Vagina (tissue), 2 donors: ENCODE results near the gene LRRC37A3. TPM values are rescaled to one million over a fixed set of nuclear protein-coding genes. Genes with fewer than 3 reads are reported as not detected.
"Not testable (repeated sequence)": the region's sequence is repeated elsewhere in the genome, so short reads cannot be mapped to it uniquely, and the experiment has no call there.

Experiments
- DNase-seq, 2 donors: peaks; one replicate each; pipeline ENCODE4 v3.0.0-alpha.2; 2017; ENCODE audit errors: extremely low spot score in 2 of 2
- H3K27ac ChIP-seq: fragments of 200-600 bp; sonication (generic); one replicate; pipeline ENCODE4 v1.5.1; 2019
- H3K27me3 ChIP-seq: fragments of 200-600 bp; sonication (generic); one replicate; pipeline ENCODE4 v1.5.1; 2019
- H3K36me3 ChIP-seq, 2 donors: fragments of 200-600 bp; sonication (generic); one replicate each; pipeline ENCODE4 v1.5.1; 2017 to 2019
- H3K4me1 ChIP-seq: fragments of 200-600 bp; sonication (generic); one replicate; pipeline ENCODE4 v1.5.1; 2019
- H3K4me3 ChIP-seq, 2 donors: fragments of 200-600 bp; sonication (generic); 1 replicate in 1 of 2; 2 replicates in 1 of 2; pipeline ENCODE4 v1.5.1; 2016 to 2019
- H3K9me3 ChIP-seq: fragments of 200-600 bp; sonication (generic); one replicate; pipeline ENCODE4 v1.5.1; 2019
- POLR2A ChIP-seq, 2 donors: fragments of 450-650 bp; IDR thresholded peaks; one replicate each; pipeline ENCODE4 v1.6.1; 2017; ENCODE audit warnings: antibody characterized with exemption in 2 of 2, mild to moderate bottlenecking in 2 of 2, moderate library complexity in 2 of 2
- POLR2AphosphoS5 ChIP-seq, 2 donors: sonication (generic); formaldehyde crosslinking; IDR thresholded peaks; one replicate each; pipeline ENCODE4 v1.9.0; 2017; ENCODE audit warnings: antibody characterized with exemption in 2 of 2, mild to moderate bottlenecking in 2 of 2, low read depth in 1 of 2; ENCODE audit not compliant: insufficient read depth in 1 of 2
- intact Hi-C: fragments of 100-400 bp; cut with DNase I; formaldehyde crosslinking; loops from one replicate; pipeline ENCODE4 v1.15.1; 2023
- total RNA-seq: library from RNA; depleted of rRNA; stranded (reverse); fragments of >200 nt; gene quantifications from one replicate; pipeline ENCODE4 v1.2.3, GENCODE V29; 2016
- TF ChIP-seq, protein P1 (sequence below), 3 experiments: fragments of 450-650 bp in 2 of 3; fragments of 200-600 bp in 1 of 3; sonication (generic) in 1 of 3; IDR thresholded peaks; one replicate each; pipeline ENCODE4 v1.5.1; 2017 to 2019; ENCODE audit warnings: antibody characterized with exemption in 3 of 3, mild to moderate bottlenecking in 2 of 3, moderate library complexity in 2 of 3

LRRC37A3 gene
- total RNA-seq, 1 donor from 2014 or later: 9.8 TPM

- H3K9me3 ChIP-seq, H3K4me1 ChIP-seq, H3K36me3 ChIP-seq, H3K27ac ChIP-seq, DNase-seq, H3K27me3 ChIP-seq, H3K4me3 ChIP-seq: not testable (repeated sequence)
- intact Hi-C loops: loop anchor here (10.0 kb wide), 1 partner anchor 1084 kb away; the partner anchor contains the start of gene SMARCD2
Observed at GRCh38 chr17:64928701-64929100, 9.4 kb upstream of the LRRC37A3 start.

- H3K9me3 ChIP-seq, DNase-seq, H3K36me3 ChIP-seq, H3K4me3 ChIP-seq, H3K4me1 ChIP-seq, H3K27me3 ChIP-seq, H3K27ac ChIP-seq: not testable (repeated sequence)
- TF ChIP-seq, protein P1, sequence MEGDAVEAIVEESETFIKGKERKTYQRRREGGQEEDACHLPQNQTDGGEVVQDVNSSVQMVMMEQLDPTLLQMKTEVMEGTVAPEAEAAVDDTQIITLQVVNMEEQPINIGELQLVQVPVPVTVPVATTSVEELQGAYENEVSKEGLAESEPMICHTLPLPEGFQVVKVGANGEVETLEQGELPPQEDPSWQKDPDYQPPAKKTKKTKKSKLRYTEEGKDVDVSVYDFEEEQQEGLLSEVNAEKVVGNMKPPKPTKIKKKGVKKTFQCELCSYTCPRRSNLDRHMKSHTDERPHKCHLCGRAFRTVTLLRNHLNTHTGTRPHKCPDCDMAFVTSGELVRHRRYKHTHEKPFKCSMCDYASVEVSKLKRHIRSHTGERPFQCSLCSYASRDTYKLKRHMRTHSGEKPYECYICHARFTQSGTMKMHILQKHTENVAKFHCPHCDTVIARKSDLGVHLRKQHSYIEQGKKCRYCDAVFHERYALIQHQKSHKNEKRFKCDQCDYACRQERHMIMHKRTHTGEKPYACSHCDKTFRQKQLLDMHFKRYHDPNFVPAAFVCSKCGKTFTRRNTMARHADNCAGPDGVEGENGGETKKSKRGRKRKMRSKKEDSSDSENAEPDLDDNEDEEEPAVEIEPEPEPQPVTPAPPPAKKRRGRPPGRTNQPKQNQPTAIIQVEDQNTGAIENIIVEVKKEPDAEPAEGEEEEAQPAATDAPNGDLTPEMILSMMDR (IDR thresholded peaks at IDR 0.05): peak in 2 of 3 experiments; percentile 76 to 83
- peak in 1 of 2 donors; percentile 29 for TF ChIP-seq POLR2AphosphoS5 (IDR thresholded peaks at IDR 0.05; ENCODE audit: insufficient read depth in 1 of 2, low read depth in 1 of 2)
- intact Hi-C loops: loop anchor here (10.0 kb wide), 1 partner anchor 1083 kb away; the partner anchor contains the start of gene SMARCD2
Observed at GRCh38 chr17:64927444-64927843, 8.2 kb upstream of the LRRC37A3 start.

DNA sequence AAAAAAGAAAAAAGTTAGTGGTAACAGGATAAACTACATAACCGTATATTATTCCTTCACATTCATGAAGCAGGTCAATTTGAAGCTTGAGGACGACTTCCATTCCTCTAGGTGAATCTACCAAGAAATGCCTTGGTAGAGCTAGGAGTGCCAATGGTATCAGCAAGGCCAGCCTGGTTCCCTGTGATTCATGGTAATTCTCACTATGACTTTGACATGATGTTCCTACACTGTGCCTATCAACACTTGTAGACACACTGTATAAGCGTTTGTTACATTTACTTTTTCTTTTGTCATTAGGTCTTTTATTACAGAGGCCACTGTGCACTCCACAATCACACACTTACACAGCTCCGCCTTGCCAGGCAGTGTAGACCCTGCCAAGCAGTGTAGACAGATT lies 7.2 kb upstream of the LRRC37A3 start:
- intact Hi-C loops: loop anchor here (10.0 kb wide), 1 partner anchor 1082 kb away; the partner anchor contains the start of gene SMARCD2

DNA sequence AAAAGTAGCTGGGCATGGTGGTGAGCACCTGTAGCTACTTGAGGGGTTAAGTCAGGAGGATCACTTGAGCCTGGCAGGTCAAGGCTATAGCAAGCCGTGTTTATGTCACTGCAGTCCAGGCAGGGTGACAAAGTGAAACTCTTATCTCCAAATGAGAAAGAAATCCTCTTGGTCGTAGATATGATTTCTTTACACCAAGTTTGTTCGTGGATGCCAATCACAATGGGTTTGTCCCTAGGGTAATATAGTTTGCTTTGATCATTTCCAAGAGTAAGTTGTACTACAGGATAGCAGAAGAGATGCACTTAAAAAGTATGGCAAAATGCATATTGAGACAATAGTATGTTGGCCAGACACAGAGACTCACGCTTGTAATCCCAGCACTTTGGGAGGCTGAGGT lies 6.0 kb upstream of the LRRC37A3 start:
- not testable (repeated sequence) for H3K4me1 ChIP-seq, DNase-seq, H3K27ac ChIP-seq, H3K4me3 ChIP-seq, H3K9me3 ChIP-seq, H3K36me3 ChIP-seq, H3K27me3 ChIP-seq
- intact Hi-C loops: loop anchor here (10.0 kb wide), 1 partner anchor 1080 kb away; the partner anchor contains the start of gene SMARCD2

More for the DNA sequence above, 7.2 kb upstream of the LRRC37A3 start:
- not testable (repeated sequence) for H3K27ac ChIP-seq, H3K4me3 ChIP-seq, H3K9me3 ChIP-seq, H3K4me1 ChIP-seq, H3K27me3 ChIP-seq, DNase-seq, H3K36me3 ChIP-seq

- H3K36me3 ChIP-seq, H3K4me1 ChIP-seq, H3K27ac ChIP-seq, H3K9me3 ChIP-seq, H3K27me3 ChIP-seq, DNase-seq, H3K4me3 ChIP-seq: not testable (repeated sequence)
- intact Hi-C loops: loop anchor here (10.0 kb wide), 1 partner anchor 1078 kb away; the partner anchor contains the start of gene SMARCD2
Observed at GRCh38 chr17:64923051-64923568, 3.8 kb upstream of the LRRC37A3 start.

GRCh38 chr17:64920419-64921172 lies 1.3 kb upstream of the LRRC37A3 start:
- no peak for DNase-seq
- no peak overlapping the region for H3K27ac ChIP-seq
- intact Hi-C loops: loop anchor here (10.0 kb wide), 1 partner anchor 1076 kb away; the partner anchor contains the start of gene SMARCD2
- no peak overlapping the region for H3K4me3 ChIP-seq
- H3K9me3 ChIP-seq: no peaks in the 10 kb centered on the region
- H3K36me3 ChIP-seq: no peaks in the 10 kb centered on the region
- no peaks in the 10 kb centered on the region for H3K27me3 ChIP-seq
- TF ChIP-seq POLR2AphosphoS5 (IDR thresholded peaks at IDR 0.05; ENCODE audit: insufficient read depth in 1 of 2, low read depth in 1 of 2): no peak
- TF ChIP-seq, protein P1 (IDR thresholded peaks at IDR 0.05): no peak
- TF ChIP-seq POLR2A (IDR thresholded peaks at IDR 0.05): no peak
- peaks cover 8% of the 10 kb centered on the region for H3K4me1 ChIP-seq

GRCh38 chr17:64920026-64920418 lies 744 bp upstream of the LRRC37A3 start:
- Histone ChIP-seq H3K36me3 (no peaks in the 10 kb centered on the region), H3K27me3 (no peaks in the 10 kb centered on the region), H3K27ac (peak overlapping the region; percentile 90), H3K9me3 (no peaks in the 10 kb centered on the region), H3K4me3 (peak overlapping the region; percentile 60 to 82), H3K4me1 (peaks cover 8% of the 10 kb centered on the region)
- TF ChIP-seq POLR2A (IDR thresholded peaks at IDR 0.05) (no peak), POLR2AphosphoS5 (IDR thresholded peaks at IDR 0.05; ENCODE audit: insufficient read depth in 1 of 2, low read depth in 1 of 2) (no peak)
- TF ChIP-seq, protein P1 (IDR thresholded peaks at IDR 0.05): no peak
- intact Hi-C loops: loop anchor here (10.0 kb wide), 1 partner anchor 1075 kb away; the partner anchor contains the start of gene SMARCD2
- DNase-seq: no peak

GRCh38 chr17:64918842-64919288 lies 413 bp downstream of the LRRC37A3 start:
- intact Hi-C loops, H3K4me1 ChIP-seq, H3K9me3 ChIP-seq, H3K36me3 ChIP-seq, DNase-seq, H3K27me3 ChIP-seq: not testable (repeated sequence)
- peak overlapping the region; percentile 60 to 82 for H3K4me3 ChIP-seq
- peak overlapping the region; percentile 90 for H3K27ac ChIP-seq

DNA sequence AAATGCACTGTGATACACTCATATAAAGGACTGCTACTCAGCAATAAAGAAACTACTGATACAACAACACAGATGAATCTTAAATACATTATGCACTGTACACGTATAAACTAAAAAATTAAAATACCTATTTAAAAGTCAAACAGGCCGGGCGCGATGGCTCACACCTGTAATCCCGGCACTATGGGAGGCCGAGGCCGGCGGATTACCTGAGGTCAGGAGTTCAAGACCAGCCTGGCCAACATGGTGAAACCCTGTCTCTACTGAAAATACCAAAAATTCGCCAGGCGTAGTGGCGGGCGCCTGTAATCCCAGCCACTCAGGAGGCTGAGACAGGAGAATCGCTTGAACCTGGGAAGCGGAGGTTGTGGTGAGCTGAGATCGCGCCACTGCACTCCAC lies 1.7 kb downstream of the LRRC37A3 start:
- intact Hi-C loops, H3K4me3 ChIP-seq, H3K9me3 ChIP-seq, H3K36me3 ChIP-seq, H3K4me1 ChIP-seq, H3K27ac ChIP-seq, H3K27me3 ChIP-seq, DNase-seq: not testable (repeated sequence)
